HG02970 (cell line): ENCODE results near the gene MDGA2.
"Not testable (repeated sequence)": the region's sequence is repeated elsewhere in the genome, so short reads cannot be mapped to it uniquely, and the experiment has no call there.

Source experiments
- ATAC-seq: cut with Tn5 transposase; IDR thresholded peaks from one replicate; pipeline ENCODE4 v1.9.1; 2021; ENCODE audit warnings: mild to moderate bottlenecking, moderate library complexity, moderate number of reproducible peaks; ENCODE audit not compliant: unreplicated experiment, low FRiP score

The MDGA2 gene

GRCh38 chr14:47179906-47180305, 495.5 kb downstream of the MDGA2 start:
- no peak for ATAC-seq

GRCh38 chr14:47171896-47172295, 503.5 kb downstream of the MDGA2 start:
- ATAC-seq = not testable (repeated sequence)

GRCh38 chr14:47167402-47167801, 508.0 kb downstream of the MDGA2 start:
- no peak for ATAC-seq

GRCh38 chr14:47155395-47155794, 520.0 kb downstream of the MDGA2 start:
- ATAC-seq = no peak

- no peak for ATAC-seq
These were observed 521.1 kb downstream of the MDGA2 start for GRCh38 chr14:47154276-47154797.

GRCh38 chr14:47153746-47154145, 521.7 kb downstream of the MDGA2 start:
- no peak for ATAC-seq

GRCh38 chr14:47150267-47150666, 525.1 kb downstream of the MDGA2 start:
- no peak for ATAC-seq

- no peak for ATAC-seq
These were observed 526.1 kb downstream of the MDGA2 start for GRCh38 chr14:47149326-47149725.

GRCh38 chr14:47148686-47149085, 526.7 kb downstream of the MDGA2 start:
- ATAC-seq = no peak

GRCh38 chr14:47120645-47121044, 554.8 kb downstream of the MDGA2 start:
- no peak for ATAC-seq

- no peak for ATAC-seq
These were observed 571.6 kb downstream of the MDGA2 start for GRCh38 chr14:47103771-47104170.

- ATAC-seq = no peak
These were observed 572.9 kb downstream of the MDGA2 start for GRCh38 chr14:47102472-47102871.

GRCh38 chr14:47085678-47086077, 589.7 kb downstream of the MDGA2 start:
- no peak for ATAC-seq

- ATAC-seq = no peak
These were observed 610.1 kb downstream of the MDGA2 start for GRCh38 chr14:47065326-47065725.

GRCh38 chr14:47060050-47060449, 615.4 kb downstream of the MDGA2 start:
- no peak for ATAC-seq

- ATAC-seq = no peak
These were observed 618.0 kb downstream of the MDGA2 start for GRCh38 chr14:47057364-47057763.

GRCh38 chr14:47044841-47045240, 630.6 kb downstream of the MDGA2 start:
- ATAC-seq = no peak

GRCh38 chr14:47040550-47040949, 634.9 kb downstream of the MDGA2 start:
- ATAC-seq = no peak

GRCh38 chr14:47039336-47039735, 636.1 kb downstream of the MDGA2 start:
- ATAC-seq = no peak

- no peak for ATAC-seq
These were observed 652.7 kb downstream of the MDGA2 start for GRCh38 chr14:47022721-47023120.

- ATAC-seq = no peak
These were observed 654.9 kb downstream of the MDGA2 start for GRCh38 chr14:47020500-47020899.

GRCh38 chr14:47012533-47013280, 662.7 kb downstream of the MDGA2 start:
- no peak for ATAC-seq
